ENCODE measurements around the gene GOLGA8T.
"Not testable (repeated sequence)": the region's sequence is repeated elsewhere in the genome, so short reads cannot be mapped to it uniquely, and the experiment has no call there.

DNA sequence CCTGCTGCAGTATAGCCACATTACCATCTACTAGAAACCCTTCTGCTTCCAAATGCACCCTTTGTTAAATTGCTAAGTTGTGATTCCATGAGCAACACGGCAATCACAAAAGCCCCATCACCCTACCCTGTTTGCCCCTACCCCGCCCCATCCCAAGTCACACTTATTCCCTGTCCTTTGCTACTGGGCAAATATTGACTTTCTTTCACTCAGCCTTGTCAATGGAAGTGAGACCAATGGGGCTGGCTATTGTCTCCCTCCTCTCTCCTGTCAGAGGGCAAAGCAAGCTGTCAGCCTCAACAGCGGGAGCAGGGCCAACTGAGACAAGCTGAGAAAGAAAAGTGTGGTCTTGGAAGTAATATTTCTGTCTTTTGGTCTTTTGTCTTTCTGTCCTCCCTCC lies 52.6 kb downstream of the GOLGA8T start:
- TF ChIP-seq, protein P1, sequence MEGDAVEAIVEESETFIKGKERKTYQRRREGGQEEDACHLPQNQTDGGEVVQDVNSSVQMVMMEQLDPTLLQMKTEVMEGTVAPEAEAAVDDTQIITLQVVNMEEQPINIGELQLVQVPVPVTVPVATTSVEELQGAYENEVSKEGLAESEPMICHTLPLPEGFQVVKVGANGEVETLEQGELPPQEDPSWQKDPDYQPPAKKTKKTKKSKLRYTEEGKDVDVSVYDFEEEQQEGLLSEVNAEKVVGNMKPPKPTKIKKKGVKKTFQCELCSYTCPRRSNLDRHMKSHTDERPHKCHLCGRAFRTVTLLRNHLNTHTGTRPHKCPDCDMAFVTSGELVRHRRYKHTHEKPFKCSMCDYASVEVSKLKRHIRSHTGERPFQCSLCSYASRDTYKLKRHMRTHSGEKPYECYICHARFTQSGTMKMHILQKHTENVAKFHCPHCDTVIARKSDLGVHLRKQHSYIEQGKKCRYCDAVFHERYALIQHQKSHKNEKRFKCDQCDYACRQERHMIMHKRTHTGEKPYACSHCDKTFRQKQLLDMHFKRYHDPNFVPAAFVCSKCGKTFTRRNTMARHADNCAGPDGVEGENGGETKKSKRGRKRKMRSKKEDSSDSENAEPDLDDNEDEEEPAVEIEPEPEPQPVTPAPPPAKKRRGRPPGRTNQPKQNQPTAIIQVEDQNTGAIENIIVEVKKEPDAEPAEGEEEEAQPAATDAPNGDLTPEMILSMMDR (IDR thresholded peaks at IDR 0.05) = not testable (repeated sequence)
- not testable (repeated sequence) for TF ChIP-seq SMAD4 (CRISPR knock-in tag; IDR thresholded peaks at IDR 0.05); SP1 (CRISPR knock-in tag; conservative IDR thresholded peaks at IDR 0.05); ZNF263 (CRISPR knock-in tag; IDR thresholded peaks at IDR 0.05; ENCODE audit: low read depth); ETV6 (CRISPR knock-in tag; IDR thresholded peaks at IDR 0.05)
- TF ChIP-seq, protein P2, sequence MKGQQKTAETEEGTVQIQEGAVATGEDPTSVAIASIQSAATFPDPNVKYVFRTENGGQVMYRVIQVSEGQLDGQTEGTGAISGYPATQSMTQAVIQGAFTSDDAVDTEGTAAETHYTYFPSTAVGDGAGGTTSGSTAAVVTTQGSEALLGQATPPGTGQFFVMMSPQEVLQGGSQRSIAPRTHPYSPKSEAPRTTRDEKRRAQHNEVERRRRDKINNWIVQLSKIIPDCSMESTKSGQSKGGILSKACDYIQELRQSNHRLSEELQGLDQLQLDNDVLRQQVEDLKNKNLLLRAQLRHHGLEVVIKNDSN (CRISPR knock-in tag; IDR thresholded peaks at IDR 0.05) = not testable (repeated sequence)
- TF ChIP-seq, protein P3, sequence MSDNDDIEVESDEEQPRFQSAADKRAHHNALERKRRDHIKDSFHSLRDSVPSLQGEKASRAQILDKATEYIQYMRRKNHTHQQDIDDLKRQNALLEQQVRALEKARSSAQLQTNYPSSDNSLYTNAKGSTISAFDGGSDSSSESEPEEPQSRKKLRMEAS (CRISPR knock-in tag; IDR thresholded peaks at IDR 0.05) = not testable (repeated sequence)
- TF ChIP-seq, protein P4, sequence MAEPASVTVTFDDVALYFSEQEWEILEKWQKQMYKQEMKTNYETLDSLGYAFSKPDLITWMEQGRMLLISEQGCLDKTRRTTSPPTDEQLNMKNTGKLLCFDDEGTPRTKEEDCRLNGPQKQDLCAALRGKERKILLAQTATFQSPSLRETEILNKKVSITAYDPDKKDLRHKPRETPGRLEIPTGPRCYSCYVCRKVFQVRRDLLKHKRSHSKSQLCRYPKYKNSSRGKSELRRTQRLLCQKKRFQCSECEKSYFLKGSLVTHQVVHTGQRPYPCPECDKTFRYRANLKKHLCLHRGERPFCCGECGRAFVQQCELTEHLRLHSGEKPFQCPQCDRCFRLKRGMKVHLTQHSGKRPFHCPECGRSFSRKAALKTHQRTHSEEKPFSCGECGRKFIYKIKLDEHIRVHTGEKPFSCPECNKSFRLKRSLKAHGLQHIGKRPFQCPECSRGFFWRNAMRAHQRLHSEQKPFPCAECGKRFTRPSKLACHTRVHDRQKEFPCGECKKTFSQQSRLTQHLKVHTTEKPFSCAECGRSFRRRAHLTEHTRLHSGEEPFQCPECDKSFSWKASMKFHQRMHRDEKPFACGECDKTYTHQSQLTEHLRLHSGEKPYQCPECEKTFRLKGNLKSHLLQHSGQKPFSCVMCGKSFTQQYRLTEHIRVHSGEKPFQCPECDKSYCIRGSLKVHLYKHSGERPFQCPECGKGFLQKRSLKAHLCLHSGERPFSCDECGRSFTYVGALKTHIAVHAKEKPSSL (CRISPR knock-in tag; conservative IDR thresholded peaks at IDR 0.05) = not testable (repeated sequence)

Data from WTC11 (cell line).